ENCODE results near the gene ATP13A2.

The ATP13A2 gene

DNA sequence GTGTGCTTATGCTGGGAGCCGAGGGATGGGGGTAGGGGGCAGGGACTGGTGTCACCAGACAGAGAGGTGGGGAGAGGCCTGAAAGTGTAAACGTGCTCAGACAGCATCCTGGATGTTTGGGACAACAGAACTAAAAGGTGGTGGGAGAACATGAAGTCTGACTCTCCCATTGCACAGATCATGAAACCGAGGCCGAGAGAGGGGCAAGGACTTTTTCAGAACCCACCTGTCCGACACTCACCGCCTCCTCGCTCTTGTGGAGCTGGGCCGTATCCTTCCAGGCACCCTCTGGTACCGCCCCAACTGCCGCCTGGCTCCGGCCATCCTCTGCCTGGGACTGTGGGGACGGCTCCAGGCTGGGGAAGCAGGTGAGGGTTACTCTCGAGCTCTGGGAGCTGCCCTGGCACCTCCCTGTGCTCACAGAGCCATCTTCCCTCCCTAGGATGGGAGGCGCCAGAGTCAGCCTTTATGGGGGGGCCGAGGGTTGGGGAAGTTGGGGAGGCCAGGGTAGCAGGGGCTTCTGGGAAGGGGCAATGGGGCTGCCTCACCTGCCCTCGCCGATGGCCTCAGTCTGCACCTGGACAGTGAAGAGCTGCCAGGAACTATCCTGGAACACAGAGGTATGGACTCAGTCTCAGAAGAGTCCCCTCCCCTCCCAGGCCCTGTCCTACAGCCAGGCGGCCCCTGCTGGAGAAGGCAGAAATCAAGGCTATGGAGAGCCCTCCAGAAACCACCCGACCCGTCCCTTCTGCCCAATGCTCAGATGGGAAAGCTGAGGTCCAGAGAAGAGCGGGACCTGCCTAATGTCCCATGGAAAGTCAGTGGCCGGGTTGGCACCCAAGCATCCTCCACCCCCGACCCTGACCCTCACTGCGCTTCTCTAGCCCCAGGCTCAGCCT, 7.0 kb downstream of the ATP13A2 start:
- DNase-seq (ENCODE audit: low read depth, low spot score) = no peak

DNA sequence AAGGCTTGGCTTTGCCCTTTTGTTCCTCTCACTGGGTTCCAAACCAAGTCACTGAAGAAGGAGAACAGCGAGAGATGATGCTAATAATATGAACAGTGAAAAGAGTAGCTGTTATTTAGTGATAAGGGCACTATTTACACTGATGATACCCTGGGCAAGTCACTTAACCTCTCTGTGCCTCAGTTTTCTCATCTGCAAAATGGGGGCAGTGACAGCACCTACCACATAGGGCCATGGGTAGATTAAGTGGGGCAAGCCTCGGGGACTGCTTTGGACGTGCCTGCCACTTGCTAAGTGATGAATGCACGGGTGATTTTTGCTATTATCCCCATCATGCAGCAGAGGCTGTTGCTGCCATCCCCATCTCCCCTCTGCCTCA, 9.2 kb downstream of the ATP13A2 start:
- no peak for DNase-seq (ENCODE audit: low read depth, low spot score)

DNA sequence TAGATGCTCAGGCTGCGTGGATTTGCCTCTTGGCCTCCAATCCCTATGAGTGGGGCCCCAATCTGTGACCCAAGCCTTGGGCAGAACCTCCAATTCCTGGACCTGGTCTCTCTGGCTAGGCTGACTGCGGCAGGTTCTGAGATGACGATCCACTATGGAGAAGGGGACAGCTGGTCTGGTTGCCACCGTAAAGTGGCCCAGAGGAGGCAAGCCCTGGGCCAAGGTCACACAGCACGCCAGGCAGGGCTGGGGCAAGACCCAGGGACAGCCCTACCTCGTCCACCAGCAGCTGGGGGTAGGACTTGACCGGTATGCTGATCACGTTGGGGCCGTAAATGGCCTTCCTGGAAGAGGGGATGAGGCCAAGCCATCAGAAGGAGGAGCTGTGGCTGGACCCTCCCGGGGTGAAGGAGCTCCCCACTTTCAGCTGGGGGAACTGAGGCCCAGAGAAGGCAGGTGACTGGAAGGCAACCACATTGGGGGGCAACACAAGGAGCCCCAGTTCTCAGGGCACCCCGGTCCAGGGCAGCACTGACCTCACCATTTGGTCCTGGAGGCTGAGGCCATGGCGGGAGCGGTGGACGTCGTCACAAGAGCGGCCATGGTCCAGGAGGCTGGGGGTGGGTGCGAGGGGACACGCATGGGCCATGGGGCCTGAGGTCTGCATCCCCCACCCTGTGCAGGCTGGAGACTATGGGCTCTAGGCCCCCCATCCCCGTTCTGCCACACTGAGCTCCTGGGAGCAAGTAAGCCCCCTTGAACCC, 9.8 kb downstream of the ATP13A2 start:
- DNase-seq (ENCODE audit: low read depth, low spot score) = no peak

DNA sequence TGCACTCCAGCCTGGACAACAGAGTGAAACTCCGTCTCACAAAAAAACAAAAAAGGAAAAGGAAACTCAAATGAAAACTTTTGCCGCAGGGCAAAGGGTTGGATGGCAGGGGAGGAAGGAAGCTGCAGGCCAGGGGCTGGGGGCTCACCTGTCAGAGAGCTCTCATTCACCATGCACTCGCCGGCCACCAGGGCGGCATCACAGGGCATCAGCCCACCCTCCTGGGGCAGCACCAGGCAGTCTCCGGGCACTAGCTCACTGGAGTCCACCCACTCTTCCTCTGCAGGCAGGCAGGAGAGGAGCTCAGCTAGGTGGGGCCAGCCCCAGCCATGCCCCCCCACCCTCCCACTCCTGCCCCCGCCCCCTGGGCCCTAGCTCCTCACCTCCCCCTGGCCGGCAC, 11.9 kb downstream of the ATP13A2 start:
- no peak for DNase-seq (ENCODE audit: low read depth, low spot score)

DNA sequence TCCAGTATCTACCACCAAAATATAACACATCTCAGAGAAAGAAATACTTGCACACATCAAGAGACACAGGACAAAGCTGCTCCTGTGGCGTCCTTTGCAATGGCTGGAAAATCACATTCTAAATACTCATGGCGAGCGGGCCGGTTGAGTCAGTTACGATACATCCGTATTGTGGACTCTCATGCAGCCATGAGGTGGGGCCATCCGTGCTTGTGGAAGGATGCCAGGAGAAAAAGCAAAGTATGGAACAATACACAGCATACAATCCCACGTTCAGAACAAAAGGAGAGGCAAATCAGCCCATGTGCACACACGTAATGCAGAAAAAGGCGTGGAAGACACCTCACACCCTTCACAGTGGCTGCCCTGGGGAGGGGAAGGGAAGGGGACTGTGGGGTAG, 13.1 kb downstream of the ATP13A2 start:
- DNase-seq (ENCODE audit: low read depth, low spot score) = no peak

DNA sequence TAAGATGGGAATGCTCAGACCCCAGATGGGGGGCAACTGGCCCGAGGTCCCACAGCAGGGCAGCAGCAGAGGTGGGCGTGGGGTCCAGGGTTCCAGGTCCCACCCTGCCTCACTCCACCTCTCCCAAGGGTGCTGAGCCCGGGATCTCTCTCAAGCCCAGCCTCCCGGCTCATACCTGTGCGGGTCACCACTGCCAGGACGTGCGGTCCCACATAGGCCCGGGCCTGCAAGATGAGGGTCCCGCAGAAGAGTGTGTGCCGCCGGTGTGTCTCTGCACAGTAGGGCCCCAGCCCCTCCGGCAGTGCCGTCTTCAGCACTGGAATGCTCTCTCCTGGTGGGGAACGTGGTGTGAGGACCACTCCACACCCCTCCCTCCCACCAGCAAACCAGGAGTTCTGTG, 14.9 kb downstream of the ATP13A2 start:
- DNase-seq (ENCODE audit: low read depth, low spot score) = no peak

DNA sequence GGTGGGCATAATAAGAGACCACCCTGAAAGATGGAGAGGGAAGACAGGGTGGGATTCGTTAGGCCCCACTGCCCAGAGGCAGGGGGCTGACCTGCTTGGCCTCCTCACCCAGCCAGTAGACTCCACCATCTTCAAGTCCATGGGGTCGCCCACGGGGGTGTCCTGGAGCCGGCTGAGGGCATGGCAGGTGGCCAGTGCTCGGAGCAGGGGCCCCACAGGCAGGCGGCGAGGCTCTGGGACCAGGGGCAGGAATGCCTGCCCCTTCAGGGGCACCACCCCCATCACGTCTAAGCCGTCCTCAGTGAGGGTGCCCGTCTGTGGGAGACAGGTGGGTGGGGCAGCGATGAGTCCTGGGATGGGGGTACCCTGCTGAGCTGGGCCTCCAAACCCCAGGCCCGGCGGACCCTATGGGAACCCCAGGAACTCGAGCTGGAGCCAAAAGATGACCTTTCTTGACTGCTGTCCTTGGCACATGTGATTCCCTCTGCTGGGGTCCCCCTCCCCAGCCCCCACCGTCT, 18.1 kb downstream of the ATP13A2 start:
- no peak for DNase-seq (ENCODE audit: low read depth, low spot score)

DNA sequence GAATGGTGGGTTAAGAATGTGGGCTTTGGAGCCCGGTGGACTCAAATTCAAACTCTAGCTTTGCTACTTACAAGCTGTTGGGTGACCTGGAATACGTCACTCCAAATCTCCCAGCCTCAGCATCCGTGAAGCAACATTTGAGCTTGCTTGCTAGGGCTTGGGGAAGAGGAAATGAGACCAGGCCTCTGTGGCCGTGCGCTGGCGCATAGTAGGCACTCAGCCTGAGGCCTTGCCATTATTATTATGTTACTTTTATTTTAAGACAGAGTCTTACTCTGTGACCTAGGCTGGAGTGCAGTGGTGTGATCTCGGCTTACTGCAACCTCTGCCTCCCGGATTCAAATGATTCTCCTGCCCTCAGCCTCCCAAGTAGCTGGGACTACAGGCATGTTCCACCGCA, 19.1 kb downstream of the ATP13A2 start:
- DNase-seq (ENCODE audit: low read depth, low spot score) = no peak

DNA sequence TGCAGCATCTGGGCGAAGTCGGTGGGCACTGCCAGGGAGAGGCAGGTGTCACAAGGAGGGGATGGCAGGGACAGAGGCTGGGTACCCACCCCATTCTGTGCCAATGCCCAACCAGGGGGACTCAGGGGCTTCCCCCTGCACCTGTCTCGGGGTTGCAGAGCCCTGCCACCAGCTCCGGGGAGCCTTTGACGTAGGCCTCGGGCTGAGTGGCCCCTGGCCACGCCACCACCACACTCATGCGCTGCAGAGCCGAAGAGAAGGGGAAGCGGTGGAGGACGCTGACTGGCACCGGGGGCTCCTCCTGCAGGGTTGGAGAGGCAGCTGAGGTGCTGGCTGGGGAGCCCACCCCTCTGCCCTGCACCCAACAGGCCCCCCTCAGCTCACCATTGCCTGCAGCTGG, 19.6 kb downstream of the ATP13A2 start:
- no peak for DNase-seq (ENCODE audit: low read depth, low spot score)

DNA sequence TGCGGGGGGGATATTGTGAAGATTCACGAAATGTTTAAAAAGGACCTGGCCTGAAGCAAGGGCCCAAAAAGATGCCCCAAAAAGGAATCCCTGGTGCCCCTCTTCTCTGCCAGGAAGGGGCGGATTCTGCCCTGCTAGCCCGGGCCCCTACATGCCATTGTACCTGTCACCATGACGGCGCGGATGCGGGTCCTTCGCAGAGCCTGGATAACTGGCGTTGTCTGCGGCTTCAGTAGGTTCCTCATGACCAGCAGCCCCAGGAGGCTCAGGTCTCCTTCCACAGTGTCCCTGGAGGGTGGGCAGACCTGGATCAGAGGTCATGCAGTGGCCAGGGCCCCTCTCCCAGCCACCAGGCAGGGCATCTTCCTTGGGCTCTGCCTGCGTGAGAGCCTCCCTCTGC, 20.2 kb downstream of the ATP13A2 start:
- no peak for DNase-seq (ENCODE audit: low read depth, low spot score)

DNA sequence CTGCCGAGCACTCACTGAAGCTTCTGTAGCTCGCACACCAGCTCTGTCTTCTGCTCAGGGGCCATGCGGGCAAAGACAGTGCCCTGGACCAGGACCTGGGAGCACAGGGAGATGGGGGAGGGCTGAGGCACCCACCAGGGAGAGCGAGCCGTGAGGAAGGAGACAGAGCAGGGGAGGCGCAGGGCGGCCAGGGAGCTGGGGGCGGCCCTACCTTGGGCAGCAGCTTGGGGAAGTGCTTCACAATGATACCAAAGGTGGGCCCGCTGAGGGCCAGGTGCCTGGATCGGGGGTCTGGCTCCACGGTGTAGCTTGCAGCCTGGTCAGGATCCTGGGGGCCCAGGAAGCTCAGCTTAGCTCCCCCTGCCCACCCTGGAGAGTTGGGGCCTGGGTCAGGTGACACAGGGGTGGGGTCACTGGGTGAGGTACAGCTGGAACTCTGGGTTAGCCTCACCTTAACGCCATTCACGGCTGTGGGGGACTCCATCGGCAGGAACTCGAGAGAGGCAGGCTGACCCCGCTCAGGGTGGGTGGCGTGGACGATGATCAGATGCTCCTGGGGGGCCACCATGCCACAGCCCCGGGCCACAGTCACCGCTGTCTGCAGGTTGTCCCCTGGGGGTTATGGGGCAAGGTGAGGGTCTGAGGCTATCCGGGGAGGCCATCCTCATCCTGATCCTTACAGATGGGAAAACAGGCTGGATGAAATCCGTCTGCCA, 21.9 kb downstream of the ATP13A2 start:
- DNase-seq (ENCODE audit: low read depth, low spot score) = no peak

DNA sequence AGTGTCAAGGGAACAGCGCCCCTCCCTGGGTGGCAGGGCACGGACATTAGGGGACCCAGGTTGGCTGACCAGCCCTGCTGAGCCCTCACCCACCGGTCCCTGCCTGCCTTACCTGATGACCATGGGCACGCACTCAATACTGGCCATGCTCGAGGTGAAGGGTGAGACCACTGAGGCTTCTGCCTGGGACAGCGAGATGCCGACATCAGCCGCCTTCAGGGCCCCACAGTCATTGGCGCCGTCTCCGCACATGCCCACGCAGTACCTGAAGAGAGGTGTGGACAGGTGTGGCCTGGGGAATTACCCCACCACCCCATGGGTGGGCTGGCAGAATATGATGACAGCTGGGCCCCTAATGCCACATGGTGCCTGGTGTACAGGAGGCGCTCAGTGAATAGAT, 23.5 kb downstream of the ATP13A2 start:
- DNase-seq (ENCODE audit: low read depth, low spot score) = no peak

DNA sequence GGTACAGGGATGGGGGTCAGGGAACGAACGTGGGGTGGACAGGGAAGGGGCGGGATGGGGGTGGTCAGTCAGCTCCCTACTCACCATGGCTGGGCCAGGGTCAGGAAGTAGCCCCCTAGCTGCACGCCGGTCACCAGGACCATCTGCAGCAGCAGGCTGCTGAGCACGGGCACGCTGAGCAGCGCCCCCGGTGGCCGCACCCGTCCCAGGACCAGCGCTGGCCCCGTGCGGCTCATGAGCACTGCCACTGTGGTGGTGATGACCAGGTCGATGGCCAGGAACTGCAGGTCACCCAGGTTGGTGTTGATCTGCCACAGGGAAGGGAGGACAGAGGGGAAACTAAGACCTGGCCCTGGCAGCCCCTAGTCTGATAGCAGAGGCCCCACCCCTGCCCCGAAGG, 24.8 kb downstream of the ATP13A2 start:
- no peak for DNase-seq (ENCODE audit: low read depth, low spot score)

DNA sequence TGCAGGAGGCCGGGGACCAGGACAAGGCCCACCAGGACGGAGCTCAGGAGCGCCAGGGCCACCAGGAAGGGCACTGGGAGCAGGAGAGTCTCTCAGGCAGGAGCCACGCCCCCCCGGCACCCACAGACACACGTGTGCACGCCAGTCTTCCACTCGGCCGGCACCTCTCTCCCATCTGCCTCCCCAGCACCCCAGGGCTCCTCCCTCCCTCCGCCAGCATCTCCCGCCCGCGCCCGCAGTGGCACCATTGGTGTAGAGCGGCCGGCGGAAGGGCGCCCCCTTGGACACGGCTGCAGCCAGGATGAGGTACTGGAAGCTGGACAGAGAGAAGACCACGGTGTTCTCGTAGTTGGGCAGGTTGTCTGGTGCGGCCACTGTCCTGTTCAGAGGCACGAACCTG, 25.2 kb downstream of the ATP13A2 start:
- no peak for DNase-seq (ENCODE audit: low read depth, low spot score)

DNA sequence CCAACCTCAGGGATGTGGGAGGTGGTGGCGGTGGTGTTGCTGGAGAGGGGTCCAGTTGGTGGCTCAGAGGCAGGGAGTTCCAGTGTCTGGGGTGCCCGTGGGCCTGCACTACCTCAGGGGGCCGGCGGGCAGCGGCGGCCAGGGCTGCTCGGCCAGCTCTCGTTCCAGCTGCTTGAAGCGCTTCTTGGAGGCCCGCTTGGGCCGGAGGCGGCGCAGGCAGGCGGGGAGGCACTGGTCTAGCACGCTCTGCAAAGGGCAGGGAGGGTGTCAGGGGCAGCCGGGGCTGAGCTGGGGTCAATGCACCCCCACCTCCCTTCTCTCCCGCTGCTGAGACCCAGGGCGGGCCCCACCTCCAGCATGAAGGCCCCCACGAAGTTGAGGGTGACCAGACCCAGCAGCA, 25.6 kb downstream of the ATP13A2 start:
- DNase-seq (ENCODE audit: low read depth, low spot score) = no peak

DNA sequence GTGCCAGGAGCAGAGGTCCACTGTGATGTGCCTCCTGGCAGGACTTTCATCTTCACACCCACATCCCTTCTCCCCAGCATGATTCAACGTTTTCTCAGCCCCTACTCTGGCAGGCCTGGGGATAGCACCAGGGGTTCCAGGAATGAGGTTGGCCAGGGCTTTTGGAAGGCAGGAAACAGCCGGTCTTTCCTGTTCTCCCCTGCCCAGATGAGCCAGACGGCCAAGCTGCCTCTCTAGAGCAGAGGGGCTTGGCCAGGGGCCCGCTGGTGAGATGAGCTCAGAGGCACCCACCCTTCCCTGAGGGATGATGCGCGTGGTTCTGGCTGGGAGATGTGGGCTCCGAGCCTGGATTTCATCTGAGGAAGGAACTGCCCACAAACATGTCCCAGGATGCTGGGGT, 27.0 kb downstream of the ATP13A2 start:
- no peak for DNase-seq (ENCODE audit: low read depth, low spot score)

DNA sequence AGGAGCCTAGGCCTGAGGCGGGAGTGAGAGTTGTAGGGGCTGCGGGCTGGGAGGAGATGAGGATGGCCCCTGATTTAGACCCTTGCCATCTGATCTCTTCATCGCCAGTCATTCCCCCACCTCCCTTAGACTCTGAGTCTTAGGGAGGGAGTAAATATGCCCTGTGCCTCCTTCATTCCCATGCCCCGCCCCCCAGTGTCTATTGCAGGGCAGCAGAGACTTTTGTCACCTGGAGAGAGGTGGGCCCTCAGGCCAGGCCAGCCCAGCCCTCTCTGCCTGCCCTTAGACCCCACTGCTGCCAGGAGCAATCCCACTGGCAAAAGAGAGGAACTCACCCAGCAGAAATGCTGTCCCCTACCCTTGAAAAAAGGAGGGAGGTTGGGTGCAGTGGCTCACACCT, 28.1 kb downstream of the ATP13A2 start:
- no peak for DNase-seq (ENCODE audit: low read depth, low spot score)

DNA sequence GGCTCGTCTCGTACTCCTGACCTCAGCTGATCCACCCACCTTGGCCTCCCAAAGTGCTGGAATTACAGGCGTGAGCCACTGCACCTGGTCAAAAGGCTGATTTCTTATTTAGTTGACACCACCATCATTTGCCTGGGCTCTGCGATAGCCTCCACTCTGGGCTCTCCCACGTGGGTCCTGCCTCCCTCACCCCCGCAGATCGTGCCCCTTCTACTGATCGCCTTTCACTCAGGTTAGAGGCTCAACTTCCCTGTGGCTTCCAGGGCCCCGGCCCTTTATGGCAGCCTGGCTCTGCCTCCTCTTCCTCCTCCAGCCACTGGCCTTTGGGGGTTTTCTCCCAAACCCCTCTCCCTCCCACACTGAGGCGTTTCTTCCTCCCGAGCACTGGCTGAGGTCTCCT, 28.8 kb downstream of the ATP13A2 start:
- DNase-seq (ENCODE audit: low read depth, low spot score) = no peak

DNA sequence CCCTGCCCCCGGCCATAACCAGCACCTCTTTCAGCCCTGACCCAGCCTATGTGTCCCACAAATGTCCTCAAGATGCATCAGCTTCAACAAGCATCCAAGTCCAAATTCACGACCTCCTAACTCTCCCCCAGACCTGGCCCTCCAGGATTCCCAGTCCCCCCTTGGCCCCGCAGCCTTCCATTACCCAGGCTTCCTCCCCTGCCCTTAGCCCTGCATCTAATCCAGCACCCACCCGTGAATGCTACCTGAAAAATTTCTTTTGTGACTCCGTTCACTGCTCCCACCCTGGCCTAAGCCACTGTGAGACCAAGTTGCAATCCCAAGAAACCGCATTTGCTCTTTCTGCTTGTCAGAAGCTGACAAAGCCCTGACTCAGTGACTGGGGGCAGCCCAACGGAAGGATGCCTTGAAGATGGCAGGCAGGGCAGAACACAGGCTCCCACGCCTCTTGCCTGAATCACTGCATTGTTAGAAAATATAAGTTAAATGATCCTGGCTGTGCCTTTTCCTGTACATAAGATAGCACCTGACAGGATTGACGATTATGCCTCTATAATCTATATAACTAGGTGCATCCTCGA, 30.4 kb downstream of the ATP13A2 start:
- DNase-seq (ENCODE audit: low read depth, low spot score) = no peak

DNA sequence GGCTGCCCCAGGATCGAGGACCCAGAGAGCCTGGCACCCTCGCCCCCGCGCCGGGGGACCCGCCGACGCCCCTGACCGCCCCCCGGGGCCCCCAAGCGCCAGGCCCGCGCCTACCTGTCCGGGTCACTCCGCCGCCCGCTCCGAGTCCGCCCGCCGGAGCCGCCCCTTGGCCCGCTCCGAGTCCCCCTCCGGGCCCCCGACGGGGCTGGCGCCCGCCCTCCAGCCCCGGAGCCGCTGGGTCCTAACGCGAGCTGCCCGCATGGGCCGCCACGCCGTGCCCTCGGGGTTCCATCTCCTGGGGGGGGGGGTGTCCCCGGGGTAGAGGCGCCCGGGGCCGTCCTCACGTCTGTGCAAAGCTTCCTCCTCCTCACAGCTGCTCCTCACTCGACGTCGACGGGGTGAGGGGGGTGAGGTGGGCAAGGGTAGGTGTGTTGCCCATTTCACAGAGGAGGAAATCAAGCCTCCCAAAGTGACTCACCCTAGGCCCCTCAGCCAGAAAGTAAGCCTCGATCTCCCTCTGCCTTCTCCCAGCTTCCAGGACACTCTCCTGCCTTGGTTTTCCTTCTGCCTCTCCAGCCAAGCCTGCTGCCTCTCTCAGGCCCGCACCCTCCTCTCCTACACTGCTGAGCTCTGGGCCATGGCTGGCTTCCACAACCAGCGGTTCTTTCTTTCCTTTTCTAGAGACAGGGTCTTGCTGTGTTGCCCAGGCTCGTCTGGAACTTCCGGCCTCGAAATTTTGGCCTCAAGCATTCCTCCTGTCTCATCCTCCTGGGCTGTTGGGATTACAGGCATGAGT, 31.1 kb downstream of the ATP13A2 start, which contains the start of gene MFAP2:
Gene MFAP2 (minus strand): TSS at position 148 of the 796 bp plus-strand sequence. CDS start 2,347 bp downstream, outside the sequence.
- no peak for DNase-seq (ENCODE audit: low read depth, low spot score)

Data from iPS DF 19.7 (cell line).